Stimulated activated CD4-positive, alpha-beta T cell treated with anti-CD3 and anti-CD28 coated beads, TNF-alpha, amount 100 ng/mL, for 1 hour (primary cell): ENCODE data around the gene QSOX2.

Experiments used
- DNase-seq, 3 donors: peaks; one replicate each; pipeline ENCODE4 v3.0.0-alpha.2; 2020; ENCODE audit warnings: low read depth in 3 of 3, low spot score in 1 of 3

The QSOX2 gene

GRCh38 chr9:136192289-136193126 lies 53.1 kb downstream of the QSOX2 start:
- no peak for DNase-seq

- DNase-seq = no peak
Measured at GRCh38 chr9:136191960-136192286, 53.7 kb downstream of the QSOX2 start.

GRCh38 chr9:136191099-136191959 lies 54.3 kb downstream of the QSOX2 start:
- DNase-seq = no peak

GRCh38 chr9:136190656-136191055 lies 55.0 kb downstream of the QSOX2 start:
- no peak for DNase-seq

GRCh38 chr9:136190237-136190601 lies 55.4 kb downstream of the QSOX2 start:
- no peak for DNase-seq

GRCh38 chr9:136189394-136190236 lies 56.0 kb downstream of the QSOX2 start:
- no peak for DNase-seq

GRCh38 chr9:136187683-136188586 lies 57.7 kb downstream of the QSOX2 start:
- DNase-seq = no peak

- no peak for DNase-seq
Measured at GRCh38 chr9:136187197-136187596, 58.4 kb downstream of the QSOX2 start.

GRCh38 chr9:136186386-136186785 lies 59.2 kb downstream of the QSOX2 start:
- no peak for DNase-seq

GRCh38 chr9:136185596-136186366 lies 59.8 kb downstream of the QSOX2 start:
- no peak for DNase-seq

- no peak for DNase-seq
Measured at GRCh38 chr9:136185066-136185465, 60.5 kb downstream of the QSOX2 start.

GRCh38 chr9:136182850-136183422 lies 62.7 kb downstream of the QSOX2 start:
- DNase-seq = no peak

GRCh38 chr9:136182420-136182787 lies 63.2 kb downstream of the QSOX2 start:
- no peak for DNase-seq

- DNase-seq = no peak
Measured at GRCh38 chr9:136181784-136182419, 63.7 kb downstream of the QSOX2 start.

GRCh38 chr9:136180586-136180985 lies 65.0 kb downstream of the QSOX2 start:
- no peak for DNase-seq

GRCh38 chr9:136179761-136180160 lies 65.9 kb downstream of the QSOX2 start:
- no peak for DNase-seq

GRCh38 chr9:136179101-136179616 lies 66.5 kb downstream of the QSOX2 start:
- DNase-seq = no peak

GRCh38 chr9:136178773-136179075 lies 66.9 kb downstream of the QSOX2 start:
- DNase-seq = no peak
